NCI-H187 treated with DMSO at 0.1 percent for 48 hours (cell line): ENCODE results near the gene CDC42EP5.

ENCODE experiments used
- DNase-seq: peaks from one replicate; lab custom pipeline; 2025; lab: John Stamatoyannopoulos, UW

The CDC42EP5 gene

DNA sequence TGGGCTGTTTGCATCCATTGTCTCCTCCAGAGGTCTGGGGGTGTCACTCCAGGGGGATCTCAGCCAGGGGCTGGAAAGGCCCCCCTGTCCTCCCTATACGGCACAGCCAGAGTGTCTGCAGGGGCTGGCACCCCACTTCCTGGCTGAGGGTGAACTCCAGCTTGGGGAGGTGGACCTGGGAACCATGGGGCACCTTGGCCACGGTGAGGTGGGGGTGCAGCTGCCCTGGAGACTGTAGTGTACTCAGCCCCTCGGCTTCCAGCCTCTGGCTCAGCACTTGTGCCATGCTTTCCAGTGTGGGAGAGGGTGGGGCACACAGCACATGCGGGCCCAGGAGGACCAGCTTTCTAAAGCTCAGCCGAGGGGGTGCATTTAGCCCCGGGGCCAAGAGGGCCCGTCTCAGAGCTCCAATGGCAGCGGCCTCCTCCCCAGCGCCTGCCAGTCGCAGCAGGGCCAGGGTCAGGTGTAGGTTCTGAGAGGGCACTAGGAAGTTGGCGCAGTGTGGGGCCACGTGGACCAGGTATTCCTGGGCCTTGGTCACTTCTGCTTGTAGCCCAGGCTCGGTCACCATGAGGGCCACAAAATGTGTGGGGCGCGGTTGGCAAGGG lies 10.9 kb downstream of the CDC42EP5 start:
- DNase-seq = no peak

DNA sequence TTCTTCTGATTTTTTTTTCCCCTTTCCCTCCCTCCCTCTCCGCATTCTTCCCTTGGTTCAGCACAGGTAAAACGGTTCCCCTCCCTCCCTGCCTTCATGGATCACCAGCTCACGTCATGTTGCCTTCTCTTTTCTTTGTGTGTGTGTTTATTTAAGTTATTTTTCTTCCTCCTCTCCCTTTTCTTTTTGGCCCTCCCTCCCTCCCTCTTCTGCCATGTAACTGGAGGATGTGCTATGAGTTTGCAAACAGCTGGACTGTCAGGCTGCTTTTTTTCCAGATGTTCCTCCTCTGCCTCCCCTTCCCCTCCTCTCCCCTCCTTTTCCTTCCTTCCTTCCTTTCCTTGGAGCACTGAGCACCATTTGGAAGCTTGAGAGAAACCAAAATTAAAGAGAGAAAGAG lies 11.5 kb downstream of the CDC42EP5 start:
- no peak for DNase-seq

DNA sequence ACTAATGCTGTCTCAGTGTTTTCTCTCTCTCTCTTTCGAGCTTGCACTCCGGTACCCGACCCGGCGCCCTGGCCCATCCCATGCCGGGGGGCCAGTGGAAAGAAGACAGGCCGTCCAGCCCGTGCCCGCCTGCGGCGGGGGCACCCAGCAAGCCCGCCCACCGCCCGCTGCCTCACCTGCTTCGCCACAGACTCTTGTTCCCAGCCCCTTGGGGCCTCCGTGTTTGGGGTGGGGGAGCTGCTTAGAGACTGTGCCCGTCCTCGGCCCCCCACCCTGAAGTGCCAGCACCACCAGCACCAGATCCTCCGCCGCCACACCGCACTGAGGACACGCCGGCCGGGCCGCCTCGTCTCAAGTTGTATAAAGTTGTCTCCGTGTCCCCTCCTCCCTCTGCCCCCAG lies 11.9 kb downstream of the CDC42EP5 start:
- DNase-seq = no peak

DNA sequence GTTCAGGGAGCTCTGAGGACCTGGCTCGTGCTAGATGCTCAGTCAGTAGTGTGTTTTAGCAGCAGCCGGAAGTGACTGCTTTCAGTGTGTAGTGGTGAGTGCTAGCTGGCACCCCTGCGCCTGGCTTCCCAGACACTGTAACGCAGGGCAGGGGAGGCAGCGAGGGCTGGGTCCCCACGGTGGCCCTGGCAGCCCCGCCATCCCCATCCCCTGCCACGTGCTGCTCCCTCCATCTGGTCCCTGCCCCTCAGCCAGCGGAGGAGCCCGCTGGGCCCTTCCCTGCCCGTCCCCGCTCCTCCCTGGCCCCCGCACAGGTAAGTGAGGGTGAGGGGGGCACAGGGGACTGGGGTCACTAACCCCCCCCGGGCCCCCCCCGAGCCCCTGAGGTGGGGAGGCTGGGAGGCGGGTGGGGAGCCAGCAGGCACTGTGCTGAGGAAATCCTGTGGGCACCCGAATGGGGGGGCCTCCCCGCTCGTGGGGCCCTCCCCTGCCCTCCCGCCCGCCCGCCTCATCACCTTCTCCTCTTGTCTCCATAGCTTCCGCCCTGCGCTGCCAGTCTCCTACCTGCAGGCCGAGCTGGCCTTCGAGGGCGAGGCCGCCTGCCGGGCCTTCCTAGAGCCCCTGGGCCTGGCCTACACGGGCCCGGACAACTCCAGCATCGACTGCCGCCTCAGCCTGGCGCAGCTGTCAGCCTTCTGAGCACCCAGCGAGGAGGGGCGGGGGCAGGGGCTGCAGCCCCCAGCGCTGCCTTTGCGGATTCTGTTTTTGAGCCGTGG lies 12.7 kb downstream of the CDC42EP5 start:
- DNase-seq = no peak

DNA sequence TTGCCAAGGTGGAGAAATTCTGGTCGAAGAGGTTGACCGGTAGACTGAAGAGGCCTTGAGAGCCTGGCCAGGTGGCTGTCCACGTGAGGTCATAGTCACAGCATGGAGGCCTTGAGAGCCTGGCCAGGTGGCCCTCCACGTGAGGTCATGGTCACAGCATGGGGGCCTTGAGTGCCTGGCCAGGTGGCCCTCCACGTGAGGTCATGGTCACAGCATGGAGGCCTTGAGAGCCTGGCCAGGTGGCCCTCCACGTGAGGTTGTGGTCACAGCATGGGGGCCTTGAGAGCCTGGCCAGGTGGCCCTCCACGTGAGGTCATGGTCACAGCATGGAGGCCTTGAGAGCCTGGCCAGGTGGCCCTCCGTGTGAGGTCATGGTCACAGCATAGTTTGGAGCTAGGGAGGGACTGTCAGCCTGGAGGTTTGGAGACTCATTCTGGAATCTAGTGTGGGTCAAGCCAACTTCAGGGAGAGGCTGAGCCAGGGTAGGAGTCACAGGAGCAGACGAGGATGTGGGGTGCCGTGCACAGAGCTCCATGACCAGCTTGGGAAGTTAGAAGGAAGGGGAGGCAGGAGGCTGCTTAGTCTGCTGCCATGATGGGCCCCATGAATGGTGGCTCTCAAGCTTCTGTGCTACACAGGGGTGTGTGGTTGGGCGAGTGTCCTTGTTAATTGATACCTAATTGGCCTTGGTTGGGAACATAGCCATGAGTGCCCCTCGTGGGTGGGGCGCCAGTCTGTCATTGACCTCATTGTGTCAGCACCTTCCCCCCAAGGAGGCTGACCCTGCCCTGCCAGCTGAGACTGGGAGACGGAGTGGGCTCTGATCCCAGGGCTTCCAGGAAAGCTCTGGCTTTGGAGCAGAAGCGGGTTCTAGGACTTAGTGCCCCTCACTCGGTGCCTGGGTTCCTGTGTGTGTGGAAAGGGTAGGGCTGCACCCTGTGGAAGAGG lies 13.5 kb downstream of the CDC42EP5 start:
- DNase-seq = no peak

DNA sequence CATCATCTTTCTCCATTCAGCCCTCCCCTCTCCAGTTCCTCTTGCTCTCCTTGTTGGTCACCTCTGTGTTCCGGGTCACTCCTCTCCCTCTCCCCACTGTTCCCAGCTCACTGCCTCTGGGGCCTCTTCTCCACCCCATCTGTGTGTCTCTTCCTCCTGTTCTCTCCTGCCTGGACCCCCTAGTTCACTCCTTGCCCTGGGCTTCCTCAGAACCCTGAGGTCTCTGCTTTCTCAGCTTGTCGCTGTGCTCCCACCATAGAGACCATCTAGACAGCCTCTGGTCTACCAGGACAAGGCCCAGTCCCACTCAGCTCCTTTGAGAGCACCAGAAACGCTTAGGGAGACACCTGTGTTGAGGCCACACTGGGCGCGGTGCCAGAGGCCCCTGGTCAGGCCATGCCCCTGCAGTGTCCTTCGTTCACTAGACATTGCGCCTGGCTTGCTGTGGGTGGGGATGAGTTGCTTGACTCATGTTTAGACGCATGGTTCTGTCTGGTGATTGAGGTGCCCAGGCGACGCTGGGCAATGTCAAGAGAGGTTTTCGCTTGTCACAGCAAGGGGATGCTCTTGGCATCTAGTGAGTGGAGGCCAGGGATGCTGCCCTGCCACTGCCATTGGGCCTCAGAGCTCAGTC lies 14.3 kb downstream of the CDC42EP5 start:
- DNase-seq = no peak

DNA sequence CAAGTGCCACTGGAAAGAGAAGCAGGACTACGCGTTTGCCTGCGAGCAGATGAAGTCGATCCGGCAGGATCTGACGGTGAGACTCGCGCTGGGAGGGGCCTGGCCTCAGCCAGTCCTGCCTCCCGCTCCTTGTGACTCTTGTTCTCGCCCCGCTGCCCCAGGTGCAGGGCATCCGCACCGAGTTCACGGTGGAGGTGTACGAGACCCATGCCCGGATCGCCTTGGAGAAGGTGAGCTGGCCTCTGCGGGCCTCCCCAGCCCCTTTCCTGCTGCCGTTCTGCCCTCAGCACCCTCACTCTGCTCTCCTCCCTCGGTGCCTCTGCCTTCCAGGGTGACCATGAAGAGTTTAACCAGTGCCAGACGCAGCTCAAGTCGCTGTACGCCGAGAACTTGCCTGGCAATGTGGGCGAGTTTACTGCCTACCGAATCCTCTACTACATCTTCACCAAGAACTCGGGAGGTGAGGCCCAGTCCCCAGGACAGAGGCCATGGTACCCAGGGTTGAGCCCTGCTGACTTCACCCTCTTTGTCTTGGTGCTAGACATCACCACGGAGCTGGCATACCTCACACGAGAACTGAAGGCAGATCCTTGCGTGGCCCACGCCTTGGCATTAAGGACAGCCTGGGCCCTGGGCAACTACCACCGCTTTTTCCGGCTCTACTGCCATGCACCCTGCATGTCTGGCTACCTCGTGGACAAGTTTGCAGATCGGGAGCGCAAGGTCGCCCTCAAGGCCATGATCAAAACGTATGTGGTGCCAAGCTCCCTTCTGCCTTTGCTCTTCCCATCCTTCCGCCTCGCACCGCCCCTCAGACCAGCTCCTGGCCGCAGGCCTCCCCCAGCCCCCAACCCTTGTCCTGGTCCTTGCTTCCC lies 15.1 kb downstream of the CDC42EP5 start:
- no peak for DNase-seq

DNA sequence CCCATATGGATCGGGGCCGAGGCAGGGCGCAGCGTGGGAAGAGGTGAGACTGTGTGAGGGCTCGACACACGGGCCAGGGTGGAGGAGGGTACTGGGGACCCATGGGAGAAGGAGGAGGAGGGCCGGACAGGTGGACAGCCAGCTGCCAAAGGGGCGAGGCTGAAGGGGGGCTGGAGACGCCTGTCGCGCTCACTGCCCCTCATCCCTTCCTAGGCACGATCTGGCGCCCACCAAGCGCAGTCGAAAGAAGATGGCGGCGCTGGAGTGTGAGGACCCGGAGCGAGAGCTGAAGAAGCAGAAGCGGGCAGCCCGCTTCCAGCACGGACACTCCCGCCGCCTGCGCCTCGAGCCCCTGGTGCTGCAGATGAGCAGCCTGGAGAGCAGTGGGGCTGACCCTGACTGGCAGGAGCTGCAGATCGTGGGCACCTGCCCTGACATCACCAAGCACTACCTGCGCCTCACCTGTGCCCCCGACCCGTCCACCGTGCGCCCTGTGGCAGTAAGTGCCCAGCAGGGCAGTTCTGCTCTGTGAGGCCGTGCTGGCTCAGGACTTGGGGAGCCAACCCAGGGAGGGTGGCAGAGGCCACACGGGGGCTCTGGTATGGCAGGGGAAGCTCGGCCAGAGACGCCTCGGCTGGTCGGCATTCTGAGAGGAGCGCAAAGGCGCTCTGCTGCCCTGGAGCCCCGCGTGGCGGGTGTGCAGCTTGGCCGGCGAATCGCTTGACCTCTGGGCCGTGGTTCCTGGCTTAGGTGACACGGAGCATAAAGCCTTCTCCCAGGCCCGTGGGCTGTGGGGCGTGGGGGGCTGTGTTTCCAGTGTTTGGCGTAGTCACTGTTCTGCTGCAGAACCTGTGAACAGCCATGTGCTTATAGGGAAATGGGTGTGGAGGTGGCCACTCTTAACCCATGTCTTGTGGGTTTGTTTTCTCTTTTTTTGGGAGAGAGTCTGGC lies 16.4 kb downstream of the CDC42EP5 start:
- DNase-seq = no peak

DNA sequence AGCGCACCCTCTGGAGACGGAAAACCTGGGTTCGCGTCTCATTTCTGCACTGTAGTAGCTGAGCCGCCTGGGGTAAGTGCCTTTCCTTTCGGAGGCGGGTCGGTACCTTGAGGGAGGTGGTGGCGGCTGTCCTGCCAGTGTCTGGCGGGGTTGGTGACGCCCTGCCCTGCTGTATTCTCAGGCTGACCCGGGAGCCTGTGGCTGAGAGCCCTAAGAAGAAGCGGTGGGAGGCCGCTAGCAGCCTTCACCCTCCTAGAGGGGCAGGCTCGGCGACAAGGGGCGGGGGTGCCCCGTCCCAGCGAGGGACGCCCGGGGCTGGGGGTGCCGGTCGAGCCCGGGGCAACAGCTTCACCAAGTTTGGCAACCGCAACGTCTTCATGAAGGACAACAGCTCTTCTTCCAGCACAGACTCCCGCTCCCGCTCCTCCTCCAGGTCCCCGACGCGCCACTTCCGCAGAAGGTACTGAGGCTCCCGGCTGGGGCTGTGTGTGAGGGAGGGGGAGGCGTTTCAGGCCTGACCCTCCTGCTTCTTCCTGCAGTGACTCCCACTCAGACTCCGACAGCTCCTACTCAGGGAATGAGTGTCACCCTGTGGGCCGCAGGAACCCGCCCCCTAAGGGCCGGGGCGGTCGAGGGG lies 17.2 kb downstream of the CDC42EP5 start:
- no peak for DNase-seq

DNA sequence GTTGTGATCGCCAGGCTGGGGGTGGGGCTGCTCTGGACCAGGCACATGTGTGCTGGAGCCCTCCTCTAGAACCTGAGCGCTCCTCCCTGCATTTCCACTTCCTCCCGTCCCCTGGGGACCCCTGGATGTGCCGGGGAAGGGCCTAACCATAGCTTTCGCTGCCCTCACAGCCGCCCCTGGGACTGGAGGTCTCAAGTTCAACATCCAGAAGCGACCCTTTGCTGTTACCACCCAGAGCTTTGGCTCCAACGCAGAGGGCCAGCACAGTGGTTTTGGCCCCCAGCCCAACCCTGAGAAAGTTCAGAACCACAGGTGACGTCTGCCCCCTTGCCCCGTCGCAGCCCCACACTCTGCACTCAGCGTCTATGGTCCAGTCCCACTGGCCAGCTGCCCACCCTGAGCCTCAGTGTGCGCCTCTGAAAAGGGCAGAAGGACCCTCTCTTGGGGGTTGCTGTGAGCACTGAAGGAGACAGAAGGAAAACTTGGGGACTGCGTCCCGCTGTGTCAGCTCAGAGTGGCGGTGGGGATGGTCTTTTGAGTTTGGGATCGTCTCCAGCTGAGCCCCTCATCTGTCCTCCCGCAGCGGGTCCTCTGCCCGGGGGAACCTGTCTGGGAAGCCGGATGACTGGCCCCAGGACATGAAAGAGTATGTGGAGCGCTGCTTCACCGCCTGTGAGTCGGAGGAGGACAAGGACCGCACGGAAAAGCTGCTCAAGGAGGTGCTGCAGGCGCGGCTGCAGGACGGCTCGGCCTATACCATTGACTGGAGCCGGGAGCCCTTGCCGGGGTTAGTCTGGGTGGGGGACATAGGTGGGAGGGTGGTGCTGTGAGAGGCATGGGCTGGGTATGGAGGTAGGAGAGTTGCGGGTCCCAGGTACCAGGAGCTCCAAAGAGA lies 18.1 kb downstream of the CDC42EP5 start:
- no peak for DNase-seq

DNA sequence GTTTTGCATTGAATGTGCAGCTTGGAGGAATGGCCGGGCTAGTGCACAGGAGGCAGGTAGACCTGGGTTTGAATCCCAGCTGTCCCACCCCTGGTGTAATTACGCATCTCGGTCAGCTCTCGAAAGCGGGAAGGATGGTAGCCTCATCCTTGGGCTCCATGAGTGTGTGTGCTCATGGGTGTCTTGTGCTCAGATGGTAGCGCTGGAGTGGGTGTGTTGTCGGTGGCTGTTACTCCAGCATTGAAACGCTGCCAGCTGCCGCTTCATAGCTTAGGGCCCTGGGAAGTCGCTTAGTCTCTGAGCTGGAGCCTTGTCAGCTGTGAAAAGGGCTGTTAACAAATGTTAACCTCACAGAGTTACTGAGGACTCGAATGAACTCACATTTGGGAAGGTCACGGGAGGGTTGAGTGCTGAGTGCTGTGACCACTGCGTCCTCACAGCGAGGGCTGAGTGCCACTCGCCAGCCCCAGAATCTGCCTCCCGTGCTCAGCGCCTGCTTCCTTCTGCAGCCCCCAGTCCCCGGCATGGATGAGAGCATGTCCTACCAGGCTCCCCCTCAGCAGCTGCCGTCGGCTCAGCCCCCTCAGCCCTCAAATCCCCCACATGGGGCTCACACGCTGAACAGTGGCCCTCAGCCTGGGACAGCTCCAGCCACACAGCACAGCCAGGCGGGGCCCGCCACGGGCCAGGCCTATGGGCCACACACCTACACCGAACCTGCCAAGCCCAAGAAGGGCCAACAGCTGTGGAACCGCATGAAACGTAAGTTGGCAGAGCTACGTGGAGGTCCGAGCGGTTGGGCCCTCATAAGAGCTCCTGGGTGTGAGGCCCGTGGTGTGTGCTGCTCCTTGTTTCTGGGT lies 18.9 kb downstream of the CDC42EP5 start:
- no peak for DNase-seq

DNA sequence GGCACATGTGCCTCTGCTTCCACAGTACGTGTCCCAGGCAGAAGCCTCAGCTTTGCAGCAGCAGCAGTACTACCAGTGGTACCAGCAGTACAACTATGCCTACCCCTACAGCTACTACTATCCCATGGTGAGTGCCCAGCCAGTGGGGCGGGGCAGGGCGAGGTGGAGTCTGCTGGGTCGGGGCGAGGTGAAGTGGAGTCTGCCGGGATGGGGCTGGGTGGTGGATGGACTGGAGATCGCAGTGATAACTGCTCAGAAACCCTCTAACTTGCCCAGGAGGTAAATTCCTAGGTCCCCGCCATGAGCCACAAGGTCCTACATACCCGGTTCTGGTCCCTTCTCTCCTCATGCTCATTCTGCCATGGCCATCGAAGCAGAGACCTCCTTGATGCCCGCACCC lies 20.5 kb downstream of the CDC42EP5 start:
- DNase-seq = no peak

DNA sequence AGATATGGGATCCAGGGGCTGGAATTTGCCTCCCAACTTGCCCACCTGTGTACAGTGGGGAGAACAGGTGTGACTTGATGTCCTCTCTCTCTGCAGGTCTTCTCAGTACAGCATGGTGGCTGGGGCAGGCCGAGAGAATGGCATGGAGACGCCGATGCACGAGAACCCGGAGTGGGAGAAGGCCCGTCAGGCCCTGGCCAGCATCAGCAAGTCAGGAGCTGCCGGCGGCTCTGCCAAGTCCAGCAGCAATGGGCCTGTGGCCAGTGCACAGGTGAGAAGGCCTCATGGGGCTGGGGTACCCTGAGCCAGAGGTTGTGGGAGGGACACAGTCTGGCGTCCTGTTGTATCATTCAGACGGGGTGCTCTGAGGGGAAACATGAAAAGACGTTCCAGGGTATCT lies 21.1 kb downstream of the CDC42EP5 start:
- no peak for DNase-seq

DNA sequence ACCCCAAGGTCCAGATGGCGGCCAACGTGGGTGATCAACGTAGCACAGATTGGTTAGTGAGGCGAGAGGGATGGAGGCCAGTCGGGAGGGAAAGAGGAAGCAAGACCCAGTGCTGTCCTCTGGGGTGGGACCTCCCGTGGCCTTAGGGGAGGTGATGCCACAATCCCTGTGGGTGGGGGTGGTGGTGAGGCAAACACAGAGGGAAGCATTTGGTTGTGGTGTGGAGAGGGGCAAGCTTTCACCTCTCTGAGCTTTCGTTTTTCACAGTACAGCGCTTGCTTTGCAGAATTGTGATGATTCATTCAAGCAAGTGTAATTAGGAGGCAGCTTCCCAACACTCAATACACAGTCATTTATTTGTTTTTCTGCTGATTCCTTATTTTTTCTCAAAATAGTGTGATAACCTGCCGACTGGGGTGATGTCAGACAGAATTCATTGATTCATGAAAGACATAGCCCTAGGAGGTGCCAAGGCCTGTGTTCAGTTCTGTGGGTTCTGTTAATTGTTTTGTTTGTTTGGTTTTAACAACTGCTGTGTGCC lies 21.7 kb downstream of the CDC42EP5 start:
- DNase-seq = no peak

DNA sequence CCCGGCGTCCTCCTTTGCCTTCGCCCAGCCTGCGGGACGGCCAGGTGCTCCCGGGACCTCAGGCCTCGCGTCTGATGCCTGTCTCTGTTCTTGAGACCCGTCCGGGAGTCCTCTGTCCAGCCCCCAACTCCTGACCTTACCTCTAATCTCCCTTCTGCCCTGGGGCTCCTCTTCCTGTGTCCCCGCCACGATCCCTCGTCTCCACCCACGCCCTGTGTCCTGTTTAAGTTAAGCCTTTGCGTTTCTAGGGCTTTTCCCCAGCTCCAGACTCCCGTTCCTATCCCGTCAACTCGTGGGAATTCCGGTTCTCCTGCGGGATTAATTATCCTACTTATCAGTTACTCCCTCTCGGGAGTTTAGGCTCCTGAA lies 23.4 kb downstream of the CDC42EP5 start:
- no peak for DNase-seq

DNA sequence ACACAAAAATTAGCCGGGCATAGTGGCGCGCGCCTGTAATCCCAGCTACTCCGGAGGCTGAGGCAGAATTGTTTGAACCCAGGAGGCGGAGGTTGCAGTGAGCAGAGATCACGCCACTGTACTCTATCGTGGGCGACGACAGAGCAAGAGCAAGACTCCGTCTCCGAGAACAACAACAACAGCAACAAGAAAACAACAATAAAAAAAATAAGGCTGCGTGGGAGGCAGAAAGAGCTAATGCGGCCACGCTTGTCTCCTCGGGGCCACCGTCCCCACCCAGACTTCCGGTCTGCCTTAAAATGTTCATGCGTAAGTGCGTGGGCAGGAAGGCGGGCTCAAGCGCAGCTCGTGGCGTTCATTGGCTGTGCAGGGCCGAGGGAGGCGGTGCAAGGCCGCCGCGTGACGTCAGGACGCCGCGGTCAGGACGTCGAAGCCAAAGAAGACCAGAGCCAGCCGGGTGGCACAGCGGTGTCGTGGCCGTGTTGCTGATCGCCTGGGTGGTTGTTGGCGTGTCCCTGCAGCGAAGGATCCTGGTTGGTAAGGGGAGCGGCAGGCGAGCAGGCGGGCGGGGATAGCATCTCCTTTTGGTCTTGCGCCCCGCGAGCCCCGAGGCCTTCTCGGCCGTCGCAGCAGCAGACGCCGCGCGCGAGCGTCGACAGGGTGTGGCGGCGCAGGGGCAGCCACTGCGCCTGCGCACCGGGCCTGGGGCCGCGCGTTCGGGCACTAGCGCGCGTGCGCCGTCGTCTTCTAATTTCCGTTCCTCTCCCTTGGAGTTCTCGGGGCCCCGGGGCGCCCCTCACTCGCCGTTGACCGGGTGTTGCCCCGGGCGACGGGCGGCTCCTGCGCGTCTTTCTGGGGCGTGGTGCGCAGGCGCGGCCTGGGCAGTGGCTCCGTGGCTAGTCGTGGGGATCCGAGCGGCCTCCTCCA lies 24.1 kb downstream of the CDC42EP5 start, which contains the start of gene LENG8:
Gene LENG8 (plus strand): TSS at position 426 of the 927 bp plus-strand sequence. CDS start 2,146 bp downstream, outside the sequence.
- DNase-seq = peak; percentile 69
